AG08396 (cell line): ENCODE data around the gene GPC2.
"Not testable (repeated sequence)": the region's sequence is repeated elsewhere in the genome, so short reads cannot be mapped to it uniquely, and the experiment has no call there.

Source experiments
- DNase-seq: peaks from one replicate; pipeline ENCODE4 v3.0.0; 2012; ENCODE audit warnings: low spot score, mixed read lengths

The GPC2 gene

GRCh38 chr7:100152404-100152803, 24.8 kb downstream of the GPC2 start:
- DNase-seq = no peak

- DNase-seq = peak; percentile 97
These were observed 28.4 kb downstream of the GPC2 start, which contains the start of gene LAMTOR4 for GRCh38 chr7:100148559-100149328. TSS of gene LAMTOR4 (plus strand) at chr7:100148918. CDS start at chr7:100148973, 55 bp downstream.

- DNase-seq = no peak
These were observed 29.0 kb downstream of the GPC2 start for GRCh38 chr7:100148225-100148558.

- no peak for DNase-seq
These were observed 29.9 kb downstream of the GPC2 start for GRCh38 chr7:100147278-100147677.

- DNase-seq = not testable (repeated sequence)
These were observed 30.8 kb downstream of the GPC2 start for GRCh38 chr7:100146350-100146749.

GRCh38 chr7:100142461-100142860, 34.7 kb downstream of the GPC2 start:
- DNase-seq = no peak

GRCh38 chr7:100141555-100141949, 35.6 kb downstream of the GPC2 start:
- no peak for DNase-seq

GRCh38 chr7:100137851-100138760, 39.1 kb downstream of the GPC2 start:
- no peak for DNase-seq

GRCh38 chr7:100132697-100133151, 44.5 kb downstream of the GPC2 start:
- DNase-seq = peak; percentile 71

- DNase-seq = no peak
These were observed 45.1 kb downstream of the GPC2 start for GRCh38 chr7:100132126-100132525.

- DNase-seq = peak; percentile 76
These were observed 46.4 kb downstream of the GPC2 start for GRCh38 chr7:100130608-100131453.

GRCh38 chr7:100130220-100130607, 47.0 kb downstream of the GPC2 start:
- DNase-seq = not testable (repeated sequence)

- no peak for DNase-seq
These were observed 48.6 kb downstream of the GPC2 start for GRCh38 chr7:100128637-100128963.

GRCh38 chr7:100127866-100128636, 49.1 kb downstream of the GPC2 start:
- peak; percentile 26 for DNase-seq

GRCh38 chr7:100126931-100127865, 50.0 kb downstream of the GPC2 start, which contains the start of gene MBLAC1:
TSS of gene MBLAC1 (plus strand) at chr7:100126967. CDS start at chr7:100127396, 429 bp downstream.
- peak; percentile 94 for DNase-seq

- no peak for DNase-seq
These were observed 50.8 kb downstream of the GPC2 start for GRCh38 chr7:100126239-100126930.

GRCh38 chr7:100124301-100125230, 52.6 kb downstream of the GPC2 start:
- no peak for DNase-seq

- DNase-seq = no peak
These were observed 54.6 kb downstream of the GPC2 start for GRCh38 chr7:100122568-100122967.
